ENCODE data around the gene PPIL6. TPM values are rescaled to one million over a fixed set of nuclear protein-coding genes. Genes with fewer than 3 reads are reported as not detected.
A peak's percentile ranks its signal among the peaks of the same experiment; 100 is the strongest.
"Not testable (repeated sequence)": the region's sequence is repeated elsewhere in the genome, so short reads cannot be mapped to it uniquely, and the experiment has no call there.

The PPIL6 gene
- total RNA-seq, 1 donor from 2014 or later = 3.9 TPM

GRCh38 chr6:109465772-109466171 lies 25.3 kb upstream of the PPIL6 start:
- Histone ChIP-seq H3K9me3 (replicated peaks) (peaks cover 3% of the 10 kb centered on the region), H3K27ac (replicated peaks) (peak overlapping the region; percentile 20), H3K4me1 (peaks cover 13% of the 10 kb centered on the region), H3K36me3 (peaks cover 75% of the 10 kb centered on the region), H3K27me3 (ENCODE audit: low read depth) (no peaks in the 10 kb centered on the region), H3K4me3 (no peak overlapping the region)
- intact Hi-C loops (cut with micrococcal nuclease) = no loop called here
- DNase-seq = no peak
- TF ChIP-seq CTCF (IDR thresholded peaks at IDR 0.05; ENCODE audit: borderline replicate concordance) = no peak

- Histone ChIP-seq H3K36me3 (peaks cover 49% of the 10 kb centered on the region), H3K27ac (replicated peaks) (no peak overlapping the region), H3K9me3 (replicated peaks) (peaks cover 3% of the 10 kb centered on the region), H3K4me3 (no peak overlapping the region), H3K27me3 (ENCODE audit: low read depth) (no peaks in the 10 kb centered on the region), H3K4me1 (peaks cover 24% of the 10 kb centered on the region)
- intact Hi-C loops (cut with micrococcal nuclease) = no loop called here
- no peak for TF ChIP-seq CTCF (IDR thresholded peaks at IDR 0.05; ENCODE audit: borderline replicate concordance)
- no peak for DNase-seq
These were observed 21.5 kb upstream of the PPIL6 start for GRCh38 chr6:109461733-109462526.

GRCh38 chr6:109461205-109461604 lies 20.8 kb upstream of the PPIL6 start:
- H3K27me3 ChIP-seq (ENCODE audit: low read depth); H3K27ac ChIP-seq (replicated peaks); H3K9me3 ChIP-seq (replicated peaks); H3K4me3 ChIP-seq; DNase-seq; intact Hi-C loops (cut with micrococcal nuclease): not testable (repeated sequence)
- peaks cover 27% of the 10 kb centered on the region for H3K4me1 ChIP-seq
- H3K36me3 ChIP-seq = peaks cover 43% of the 10 kb centered on the region

GRCh38 chr6:109460161-109460829 lies 19.9 kb upstream of the PPIL6 start:
- no peak for DNase-seq
- peaks cover 34% of the 10 kb centered on the region for H3K36me3 ChIP-seq
- no peaks in the 10 kb centered on the region for H3K27me3 ChIP-seq (ENCODE audit: low read depth)
- no peak overlapping the region for H3K4me3 ChIP-seq
- peaks cover 3% of the 10 kb centered on the region for H3K9me3 ChIP-seq (replicated peaks)
- no peak for TF ChIP-seq CTCF (IDR thresholded peaks at IDR 0.05; ENCODE audit: borderline replicate concordance)
- no peak overlapping the region for H3K27ac ChIP-seq (replicated peaks)
- H3K4me1 ChIP-seq = peaks cover 27% of the 10 kb centered on the region
- intact Hi-C loops (cut with micrococcal nuclease) = no loop called here

- Histone ChIP-seq H3K9me3 (replicated peaks) (peaks cover 3% of the 10 kb centered on the region), H3K27ac (replicated peaks) (no peak overlapping the region), H3K27me3 (ENCODE audit: low read depth) (no peaks in the 10 kb centered on the region), H3K4me1 (peaks cover 40% of the 10 kb centered on the region), H3K36me3 (peaks cover 25% of the 10 kb centered on the region), H3K4me3 (no peak overlapping the region)
- DNase-seq = no peak
- TF ChIP-seq CTCF (IDR thresholded peaks at IDR 0.05; ENCODE audit: borderline replicate concordance) = no peak
- intact Hi-C loops (cut with micrococcal nuclease) = no loop called here
These were observed 18.5 kb upstream of the PPIL6 start for GRCh38 chr6:109458774-109459531.

All from left ventricle myocardium inferior (tissue), 1 donor.